ENCODE measurements around the gene TBCB. TPM values are rescaled to one million over a fixed set of nuclear protein-coding genes. Genes with fewer than 3 reads are reported as not detected.
"Not testable (repeated sequence)": the region's sequence is repeated elsewhere in the genome, so short reads cannot be mapped to it uniquely, and the experiment has no call there.

Gene TBCB
- total RNA-seq = 100 to 1,000 TPM in 1 of 5 donors, 10 to 100 TPM in 4; 32.1 to 263 (median 71.0) TPM
- polyA plus RNA-seq = 100 to 1,000 TPM; 137 to 165 (median 140) TPM
- long read RNA-seq, donor 1, transcript TBCB-201 (6 exons, 1,473 nt) = major isoform, 21 of 23 reads
- long read RNA-seq, donor 1, partial matches to known transcripts = 0 of 23 reads
- long read RNA-seq, donor 1, other reads (novel, unspliced or antisense) = 0 of 23 reads
- long read RNA-seq, donor 2, transcript TBCB-201 (6 exons, 1,473 nt) = major isoform, 24 of 27 reads
- long read RNA-seq, donor 2, partial matches to known transcripts = 0 of 27 reads
- long read RNA-seq, donor 2, other reads (novel, unspliced or antisense) = 0 of 27 reads
- long read RNA-seq, donor 3, transcript TBCB-201 (6 exons, 1,473 nt) = major isoform, 12 of 18 reads
- long read RNA-seq, donor 3, partial matches to known transcripts = 0 of 18 reads
- long read RNA-seq, donor 3, other reads (novel, unspliced or antisense) = 0 of 18 reads
- long read RNA-seq, donor 4, partial matches to known transcripts = 0 of 1 reads
- long read RNA-seq, donor 4, other reads (novel, unspliced or antisense) = 0 of 1 reads
- long read RNA-seq, donor 5, transcript TBCB-201 (6 exons, 1,473 nt) = major isoform, 33 of 39 reads
- long read RNA-seq, donor 5, partial matches to known transcripts = 0 of 39 reads
- long read RNA-seq, donor 5, other reads (novel, unspliced or antisense) = 0 of 39 reads
- long read RNA-seq, donor 6, transcript TBCB-208 (5 exons, 776 nt) = minor isoform, 8 of 76 reads
- long read RNA-seq, donor 6, transcript TBCB-201 (6 exons, 1,473 nt) = major isoform, 58 of 76 reads
- long read RNA-seq, donor 6, partial matches to known transcripts = 0 of 76 reads
- long read RNA-seq, donor 6, other reads (novel, unspliced or antisense) = 0 of 76 reads
- long read RNA-seq, donor 7, transcript TBCB-201 (6 exons, 1,473 nt) = major isoform, 40 of 55 reads
- long read RNA-seq, donor 7, partial matches to known transcripts = 13 of 55 reads
- long read RNA-seq, donor 7, other reads (novel, unspliced or antisense) = 0 of 55 reads
- long read RNA-seq, donor 8, transcript TBCB-201 (6 exons, 1,473 nt) = major isoform, 25 of 34 reads
- long read RNA-seq, donor 8, partial matches to known transcripts = 5 of 34 reads
- long read RNA-seq, donor 8, other reads (novel, unspliced or antisense) = 0 of 34 reads
- long read RNA-seq, donor 9, transcript TBCB-201 (6 exons, 1,473 nt) = major isoform, 26 of 56 reads
- long read RNA-seq, donor 9, partial matches to known transcripts = 24 of 56 reads
- long read RNA-seq, donor 9, other reads (novel, unspliced or antisense) = 0 of 56 reads
- long read RNA-seq, donor 10, transcript TBCB-201 (6 exons, 1,473 nt) = major isoform, 6 of 13 reads
- long read RNA-seq, donor 10, partial matches to known transcripts = 0 of 13 reads
- long read RNA-seq, donor 10, other reads (novel, unspliced or antisense) = 0 of 13 reads

- peaks cover 34 to 71% (median 67%) of the 10 kb centered on the region in 4 donors for H3K36me3 ChIP-seq
- no peaks in the 10 kb centered on the region for H3K27me3 ChIP-seq
Observed at GRCh38 chr19:36115453-36116343, at the start of gene TBCB. Gene TBCB (plus strand): TSS chr19:36115468. CDS start chr19:36115561, 93 bp downstream.

DNA sequence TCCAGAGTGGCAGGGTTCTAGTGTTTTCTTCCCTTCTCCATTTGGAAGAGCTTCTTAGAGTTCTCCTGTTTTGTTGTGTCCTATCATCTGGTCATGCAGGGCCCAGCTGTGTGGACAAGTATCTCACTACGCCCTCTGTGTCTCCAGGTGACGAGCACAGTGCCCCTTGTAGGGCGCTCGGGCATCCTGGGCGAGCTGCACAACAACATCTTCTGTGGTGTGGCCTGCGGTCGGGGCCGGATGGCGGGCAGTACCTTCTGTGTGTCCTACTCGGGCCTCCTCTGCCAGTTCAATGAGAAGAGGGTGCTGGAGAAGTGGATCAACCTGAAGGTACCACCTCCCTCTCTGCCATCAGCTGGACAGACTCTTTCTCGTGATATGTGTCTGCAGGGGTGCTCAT lies 47.6 kb upstream of the TBCB start:
- peaks cover 0 to 9% (median 0%) of the 10 kb centered on the region in 4 donors for H3K36me3 ChIP-seq
- 93 to 98% (median 95%) methylated on average over 5 to 11 of the region's 11 CpGs for WGBS, 5 donors
- H3K27ac ChIP-seq = no peak overlapping the region
- intact Hi-C loops (cut with DNase I; ENCODE audit: low total_unique reads) = no loop called here
- H3K27me3 ChIP-seq = no peaks in the 10 kb centered on the region
- TF ChIP-seq CTCF (IDR thresholded peaks at IDR 0.05) (no peak), POLR2AphosphoS5 (IDR thresholded peaks at IDR 0.05) (no peak), POLR2A (IDR thresholded peaks at IDR 0.05) (no peak), EP300 (IDR thresholded peaks at IDR 0.05) (no peak)
- H3K9me3 ChIP-seq = no peaks in the 10 kb centered on the region
- H3K4me3 ChIP-seq = no peak overlapping the region
- no peak for DNase-seq
- peaks cover 0 to 12% (median 10%) of the 10 kb centered on the region in 4 donors for H3K4me1 ChIP-seq

More at GRCh38 chr19:36115453-36116343, at the start of gene TBCB:
- TF ChIP-seq POLR2AphosphoS5 (IDR thresholded peaks at IDR 0.05) = peak in 2 of 3 donors; percentile 72 to 78
- TF ChIP-seq CTCF (IDR thresholded peaks at IDR 0.05) = no peak
- H3K9me3 ChIP-seq = no peaks in the 10 kb centered on the region
- H3K27ac ChIP-seq = peak within 1 kb of the TSS; percentile 88 to 92 (median 92)
- peak within 1 kb of the TSS; percentile 83 to 94 (median 88) for H3K4me3 ChIP-seq
- peak in 1 of 2 donors; percentile 84 for DNase-seq
- peaks cover 20 to 50% (median 36%) of the 10 kb centered on the region in 4 donors for H3K4me1 ChIP-seq
- WGBS, 5 donors = 3 to 5% (median 4%) methylated on average over 31 to 59 of the region's 59 CpGs
- intact Hi-C loops (cut with DNase I; ENCODE audit: low total_unique reads) = no loop called here

DNA sequence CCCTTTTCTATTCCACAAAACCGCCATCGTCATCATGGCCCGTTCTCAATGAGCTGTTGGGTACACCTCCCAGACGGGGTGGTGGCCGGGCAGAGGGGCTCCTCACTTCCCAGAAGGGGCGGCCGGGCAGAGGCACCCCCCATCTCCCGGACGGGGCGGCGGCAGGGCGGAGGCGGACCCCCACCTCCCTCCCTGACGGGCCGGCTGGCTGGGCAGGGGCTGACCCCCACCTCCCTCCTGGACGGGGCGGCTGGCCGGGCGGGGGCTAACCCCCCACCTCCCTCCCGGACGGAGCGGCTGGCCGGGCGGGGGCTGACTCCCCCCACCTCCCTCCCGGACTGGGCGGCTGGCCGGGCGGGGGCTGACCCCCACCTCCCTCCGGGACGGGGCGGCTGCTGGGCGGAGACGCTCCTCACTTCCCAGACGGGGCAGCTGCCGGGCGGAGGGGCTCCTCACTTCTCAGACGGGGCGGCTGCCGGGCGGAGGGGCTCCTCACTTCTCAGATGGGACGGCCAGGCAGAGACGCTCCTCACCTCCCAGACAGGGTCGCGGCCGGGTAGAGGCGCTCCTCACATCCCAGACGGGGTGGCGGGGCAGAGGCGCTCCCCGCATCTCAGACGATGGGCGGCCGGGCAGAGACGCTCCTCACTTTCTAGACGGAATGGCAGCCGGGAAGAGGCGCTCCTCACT lies 46.3 kb upstream of the TBCB start:
- peaks cover 0 to 12% (median 10%) of the 10 kb centered on the region in 4 donors for H3K4me1 ChIP-seq
- DNase-seq; intact Hi-C loops (cut with DNase I; ENCODE audit: low total_unique reads); H3K27ac ChIP-seq; H3K9me3 ChIP-seq; H3K4me3 ChIP-seq; H3K27me3 ChIP-seq: not testable (repeated sequence)
- WGBS, 5 donors = 97 to 98% (median 98%) methylated on average over 16 to 48 of the region's 57 CpGs
- H3K36me3 ChIP-seq = peaks cover 0 to 19% (median 0%) of the 10 kb centered on the region in 4 donors
